Measurements from ENCODE around the gene GRIN2A.

GRIN2A gene

GRCh38 chr16:9736547-9736946 is 445.7 kb downstream of the GRIN2A start:
- TF ChIP-seq CTCF (conservative IDR thresholded peaks at IDR 0.05; ENCODE audit: low read depth, low read length) = no peak
- no peak for DNase-seq (ENCODE audit: low read depth)
- H3K4me3 ChIP-seq (ENCODE audit: low read depth, low read length) = no peak overlapping the region

- DNase-seq (ENCODE audit: low read depth) = no peak
- TF ChIP-seq CTCF (conservative IDR thresholded peaks at IDR 0.05; ENCODE audit: low read depth, low read length) = no peak
- H3K4me3 ChIP-seq (ENCODE audit: low read depth, low read length) = no peak overlapping the region
These were observed 459.1 kb downstream of the GRIN2A start for GRCh38 chr16:9723136-9723535.

- no peak for DNase-seq (ENCODE audit: low read depth)
- TF ChIP-seq CTCF (conservative IDR thresholded peaks at IDR 0.05; ENCODE audit: low read depth, low read length) = no peak
- no peak overlapping the region for H3K4me3 ChIP-seq (ENCODE audit: low read depth, low read length)
These were observed 468.3 kb downstream of the GRIN2A start for GRCh38 chr16:9713907-9714306.

- DNase-seq (ENCODE audit: low read depth) = no peak
- no peak for TF ChIP-seq CTCF (conservative IDR thresholded peaks at IDR 0.05; ENCODE audit: low read depth, low read length)
- H3K4me3 ChIP-seq (ENCODE audit: low read depth, low read length) = no peak overlapping the region
These were observed 469.1 kb downstream of the GRIN2A start for GRCh38 chr16:9713156-9713555.

- TF ChIP-seq CTCF (conservative IDR thresholded peaks at IDR 0.05; ENCODE audit: low read depth, low read length) = no peak
- H3K4me3 ChIP-seq (ENCODE audit: low read depth, low read length) = no peak overlapping the region
- no peak for DNase-seq (ENCODE audit: low read depth)
These were observed 473.1 kb downstream of the GRIN2A start for GRCh38 chr16:9708972-9709620.

GRCh38 chr16:9706217-9706836 is 475.9 kb downstream of the GRIN2A start:
- H3K4me3 ChIP-seq (ENCODE audit: low read depth, low read length) = no peak overlapping the region
- TF ChIP-seq CTCF (conservative IDR thresholded peaks at IDR 0.05; ENCODE audit: low read depth, low read length) = no peak
- peak; percentile 8 for DNase-seq (ENCODE audit: low read depth)

GRCh38 chr16:9703731-9704130 is 478.5 kb downstream of the GRIN2A start:
- no peak overlapping the region for H3K4me3 ChIP-seq (ENCODE audit: low read depth, low read length)
- DNase-seq (ENCODE audit: low read depth) = no peak
- no peak for TF ChIP-seq CTCF (conservative IDR thresholded peaks at IDR 0.05; ENCODE audit: low read depth, low read length)

All from choroid plexus epithelial cell (primary cell).